Choroid plexus epithelial cell (primary cell): ENCODE results near the gene CKAP2L.

Source experiments
- DNase-seq: peaks from one replicate; pipeline ENCODE4 v3.0.0-alpha.2; 2010; ENCODE audit warnings: low read depth
- H3K4me3 ChIP-seq: 2 replicates; pipeline ENCODE4 v1.5.1; 2011; ENCODE audit warnings: low read depth, mild to moderate bottlenecking, control low read depth, low read length, moderate library complexity
- CTCF ChIP-seq: conservative IDR thresholded peaks from 2 replicates; pipeline ENCODE4 v1.5.1; 2011; ENCODE audit warnings: low read depth, mild to moderate bottlenecking, control low read depth, inconsistent platforms, low read length, moderate library complexity

Gene CKAP2L

GRCh38 chr2:112764071-112765044 is at the start of gene CKAP2L:
Gene CKAP2L, minus strand, starts transcription at chr2:112764609. Its CDS starts 11 bp downstream, at chr2:112764598.
- no peak for TF ChIP-seq CTCF
- peak within 1 kb of the TSS; percentile 73 for H3K4me3 ChIP-seq
- peak; percentile 99 for DNase-seq

GRCh38 chr2:112813280-112813966 is 49.0 kb upstream of the CKAP2L start:
- no peak for DNase-seq
- no peak overlapping the region for H3K4me3 ChIP-seq
- no peak for TF ChIP-seq CTCF

- no peak for TF ChIP-seq CTCF
- no peak overlapping the region for H3K4me3 ChIP-seq
- peak; percentile 86 for DNase-seq
Measured at GRCh38 chr2:112812318-112813267, 48.2 kb upstream of the CKAP2L start.

- no peak overlapping the region for H3K4me3 ChIP-seq
- peak; percentile 90 for DNase-seq
- no peak for TF ChIP-seq CTCF
Measured at GRCh38 chr2:112811841-112812306, 47.5 kb upstream of the CKAP2L start.

- H3K4me3 ChIP-seq, result no peak overlapping the region
- no peak for TF ChIP-seq CTCF
- DNase-seq, result no peak
Measured at GRCh38 chr2:112811276-112811831, 46.9 kb upstream of the CKAP2L start.

GRCh38 chr2:112809112-112809511 is 44.7 kb upstream of the CKAP2L start:
- no peak for TF ChIP-seq CTCF
- DNase-seq, result no peak
- no peak overlapping the region for H3K4me3 ChIP-seq
